ENCODE data around the gene KIF6. TPM values are rescaled to one million over a fixed set of nuclear protein-coding genes. Genes with fewer than 3 reads are reported as not detected.

KIF6 gene
- total and polyA plus RNA-seq, 2 of the 8 experiments (the other 6 are each of a cell fraction or from before 2014, with no cell fraction given): 0.53 to 0.65 TPM

DNA sequence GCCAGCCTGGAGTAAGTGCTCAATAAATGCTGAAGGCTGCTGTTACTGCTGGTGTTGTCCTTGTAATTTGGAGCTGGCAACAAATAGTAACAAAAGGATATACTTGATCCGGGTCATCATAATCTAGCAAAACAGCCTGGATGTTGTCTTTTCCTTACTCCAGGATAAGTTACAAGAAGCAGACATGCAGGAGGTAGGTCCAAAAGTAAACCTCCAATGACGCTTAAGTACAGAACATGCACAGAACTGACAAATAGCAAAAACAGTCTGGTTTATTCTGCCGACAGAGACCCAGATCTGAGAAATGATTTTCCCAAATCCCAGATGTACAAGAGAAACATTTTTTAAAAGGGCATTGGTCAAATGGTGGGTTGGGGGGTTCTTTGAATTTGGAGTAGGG, 309.7 kb downstream of the KIF6 start:
- FAIRE-seq (no peak), DNase-seq (ENCODE audit: low read depth in 1 of 2, low spot score in 2 of 2) (no peak)
- no peak overlapping the region for H3K4ac ChIP-seq (replicated peaks; ENCODE audit: insufficient read length, low read depth, low read length)
- no peak overlapping the region for H2BK5ac ChIP-seq (ENCODE audit: low read depth, low read length)
- H3K14ac ChIP-seq (ENCODE audit: insufficient read length): no peak overlapping the region
- no peak overlapping the region for H2BK120ac ChIP-seq (replicated peaks; ENCODE audit: low read depth, low read length)
- no peak overlapping the region for H3K9ac ChIP-seq (replicated peaks in 1 of 4; ENCODE audit: extremely low read depth in 1 of 4, low read depth in 3 of 4, low read length in 3 of 4)
- no peaks in the 10 kb centered on the region for H3K79me1 ChIP-seq (ENCODE audit: low read depth, low read length)
- H4K8ac ChIP-seq (ENCODE audit: extremely low read depth, insufficient read depth, low read length): no peak overlapping the region
- no peaks in the 10 kb centered on the region for H3K23me2 ChIP-seq (ENCODE audit: low read depth, low read length)
- TF ChIP-seq SIX5 (IDR thresholded peaks at IDR 0.05; ENCODE audit: low read depth, low read length) (no peak), HDAC6 (IDR thresholded peaks at IDR 0.05; ENCODE audit: low read depth, low read length) (no peak), CEBPB (IDR thresholded peaks at IDR 0.05; ENCODE audit: low read depth, low read length) (no peak), GABPA (IDR thresholded peaks at IDR 0.05; ENCODE audit: borderline replicate concordance, insufficient read depth, low read length) (no peak), JUN (IDR thresholded peaks at IDR 0.05; ENCODE audit: low read depth, low read length) (no peak), CHD2 (IDR thresholded peaks at IDR 0.05; ENCODE audit: low read length) (no peak)
- TF ChIP-seq, protein P1, sequence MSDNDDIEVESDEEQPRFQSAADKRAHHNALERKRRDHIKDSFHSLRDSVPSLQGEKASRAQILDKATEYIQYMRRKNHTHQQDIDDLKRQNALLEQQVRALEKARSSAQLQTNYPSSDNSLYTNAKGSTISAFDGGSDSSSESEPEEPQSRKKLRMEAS (IDR thresholded peaks at IDR 0.05): no peak
- no peak overlapping the region for H4K5ac ChIP-seq (ENCODE audit: insufficient read length, low read depth, low read length)
- no peaks in the 10 kb centered on the region for H3K9me3 ChIP-seq (ENCODE audit: insufficient read depth in 2 of 2, low read depth in 1 of 2, low read length in 1 of 2)
- H2AK5ac ChIP-seq (ENCODE audit: low read depth, low read length): no peak overlapping the region
- no peak overlapping the region for H2BK15ac ChIP-seq (ENCODE audit: low read length)
- H4K20me1 ChIP-seq (replicated peaks in 1 of 2; ENCODE audit: control insufficient read depth in 1 of 2, insufficient read depth in 2 of 2, low read length in 2 of 2): no peaks in the 10 kb centered on the region
- H3K4me1 ChIP-seq (replicated peaks in 1 of 4; ENCODE audit: control insufficient read depth in 3 of 4, insufficient read depth in 4 of 4, low read length in 3 of 4): peaks cover 0 to 2% (median 1%) of the 10 kb centered on the region in 4 experiments; a peak in 2 of 7 replicates
- H2AFZ ChIP-seq (ENCODE audit: low read length): 0 out of 2 replicates have a peak overlapping the region, but pooled peaks have one; percentile 20
- H3K79me2 ChIP-seq (ENCODE audit: control insufficient read depth in 1 of 2, insufficient read depth in 2 of 2, low read length in 2 of 2): no peaks in the 10 kb centered on the region
- no peak overlapping the region for H3K4me3 ChIP-seq (ENCODE audit: extremely low read depth in 1 of 4, insufficient read depth in 2 of 4, low read depth in 3 of 4, low read length in 4 of 4)
- H3K27ac ChIP-seq (ENCODE audit: low read depth, low read length): no peak overlapping the region
- no peaks in the 10 kb centered on the region for H3K27me3 ChIP-seq (replicated peaks in 1 of 4; ENCODE audit: control insufficient read depth in 3 of 4, extremely low read depth in 1 of 4, insufficient read depth in 3 of 4, low read length in 3 of 4)
- no peak overlapping the region for H3K4me2 ChIP-seq (ENCODE audit: insufficient read depth in 1 of 2, low read depth in 2 of 2, low read length in 2 of 2)
- ChIA-PET CTCF (ENCODE audit: partially characterized antibody) (interaction anchor here (0.7 to 1.4 kb wide), 4 partner anchors 9 to 51 kb away, joined by 3 to 4 read pairs (median 4); no protein-coding TSS in a partner anchor), POLR2A (ENCODE audit: partially characterized antibody) (interaction anchor here (0.7 kb wide), 1 partner anchor 130 kb away, joined by 3 read pairs; no protein-coding TSS in a partner anchor)
- H2BK12ac ChIP-seq (ENCODE audit: low read depth, low read length): no peak overlapping the region
- H3K23ac ChIP-seq (ENCODE audit: insufficient read length): no peak overlapping the region
- H2BK20ac ChIP-seq (ENCODE audit: low read length): no peak overlapping the region
- no peak overlapping the region for H4K91ac ChIP-seq (replicated peaks; ENCODE audit: insufficient read length, low read length)
- no peaks in the 10 kb centered on the region for H3K36me3 ChIP-seq (ENCODE audit: control insufficient read depth in 2 of 4, insufficient read depth in 4 of 4, low read length in 3 of 4)
- 84% methylated on average over 3 of the region's 3 CpGs; no CpG with 5 or more reads in 1 of the 2 experiments for WGBS, 2 experiments (ENCODE audit: extremely low coverage in 1 of 2, insufficient coverage in 1 of 2, insufficient read length in 1 of 2, insufficient replicate concordance in 2 of 2, low coverage in 1 of 2, low lambda C conversion rate in 2 of 2, missing lambda C conversion rate in 1 of 2)
- no peak overlapping the region for H3K56ac ChIP-seq (replicated peaks; ENCODE audit: insufficient read length, low read depth, low read length)
- H3K18ac ChIP-seq (ENCODE audit: extremely low read depth, low read length): no peak overlapping the region

Data from H1 (cell line).